Activated CD8-positive, alpha-beta T cell treated with anti-CD3 and anti-CD28 coated beads for 36 hours (primary cell): ENCODE measurements around the gene MAP3K2. TPM values are rescaled to one million over a fixed set of nuclear protein-coding genes. Genes with fewer than 3 reads are reported as not detected.

Source experiments
- ATAC-seq: fragments of 200-7000 bp; cut with Tn5 transposase; one replicate; pipeline ENCODE4 v1.10.0; 2021; ENCODE audit warnings: mild to moderate bottlenecking, moderate library complexity
- CTCF ChIA-PET: fragments of 350-600 bp; sonication (Branson Sonifier 250); formaldehyde crosslinking; loops from one replicate; lab custom pipeline; 2021; ENCODE audit warnings: antibody characterized with exemption; lab: Charles Lee
- POLR2A ChIA-PET: fragments of 350-600 bp; sonication (Branson Sonifier 250); formaldehyde crosslinking; loops from one replicate; lab custom pipeline; 2021; ENCODE audit warnings: antibody characterized with exemption; lab: Charles Lee
- DNase-seq: peaks from one replicate; pipeline ENCODE4 v3.0.0-alpha.2; 2020
- H3K27ac Mint-ChIP-seq: one replicate; pipeline ENCODE4 v1.8.0; 2021; ENCODE audit warnings: mild to moderate bottlenecking, mixed read lengths
- H3K27me3 Mint-ChIP-seq: one replicate; pipeline ENCODE4 v1.8.0; 2021; ENCODE audit warnings: mixed read lengths
- H3K36me3 Mint-ChIP-seq: one replicate; pipeline ENCODE4 v1.8.0; 2021; ENCODE audit warnings: low read depth, mixed read lengths
- H3K4me1 Mint-ChIP-seq: one replicate; pipeline ENCODE4 v1.8.0; 2021; ENCODE audit warnings: low read depth, mixed read lengths
- H3K4me3 Mint-ChIP-seq: one replicate; pipeline ENCODE4 v1.8.0; 2021; ENCODE audit warnings: mild to moderate bottlenecking, moderate library complexity, mixed read lengths
- H3K9me3 Mint-ChIP-seq: one replicate; pipeline ENCODE4 v1.8.0; 2021; ENCODE audit warnings: mixed read lengths
- CTCF ChIP-seq: fragments of 200-600 bp; IDR thresholded peaks from one replicate; pipeline ENCODE4 v1.8.0; 2022; ENCODE audit warnings: antibody characterized with exemption, mild to moderate bottlenecking
- intact Hi-C: fragments of 100-400 bp; cut with micrococcal nuclease; formaldehyde crosslinking; loops from one replicate; pipeline ENCODE4 v1.10.0; 2022
- total RNA-seq, 2 experiments: library from RNA; stranded (reverse); gene quantifications; one replicate each; pipeline ENCODE4 v1.2.3, GENCODE V29; 2021

The MAP3K2 gene
- total RNA-seq, 2 experiments from 2014 or later, result 54.7 to 55.5 TPM

- TF ChIP-seq CTCF, result no peak
- ATAC-seq, result no peak
- no peaks in the 10 kb centered on the region for H3K9me3 Mint-ChIP-seq
- H3K27me3 Mint-ChIP-seq, result peaks cover 40% of the 10 kb centered on the region
- intact Hi-C loops, result no loop called here
- H3K36me3 Mint-ChIP-seq, result no peaks in the 10 kb centered on the region
- H3K27ac Mint-ChIP-seq, result no peak overlapping the region
- DNase-seq, result no peak
- POLR2A ChIA-PET, result interaction anchor here (0.8 kb wide), 1 partner anchor 10 kb away, joined by 3 read pairs; no protein-coding TSS in a partner anchor
- H3K4me1 Mint-ChIP-seq, result peaks cover 18% of the 10 kb centered on the region
- CTCF ChIA-PET, result no interaction called here
- no peak overlapping the region for H3K4me3 Mint-ChIP-seq
These were observed 33.5 kb upstream of the MAP3K2 start for GRCh38 chr2:127421116-127421800.

GRCh38 chr2:127420039-127420864, 32.5 kb upstream of the MAP3K2 start:
- H3K4me1 Mint-ChIP-seq, result peaks cover 25% of the 10 kb centered on the region
- no peak for DNase-seq
- ATAC-seq, result no peak
- H3K27ac Mint-ChIP-seq, result no peak overlapping the region
- H3K4me3 Mint-ChIP-seq, result no peak overlapping the region
- no peaks in the 10 kb centered on the region for H3K36me3 Mint-ChIP-seq
- ChIA-PET CTCF (interaction anchor here (1.0 to 1.9 kb wide), 2 partner anchors 9 to 59 kb away, joined by 3 to 8 read pairs; no protein-coding TSS in a partner anchor), POLR2A (no interaction called here)
- H3K27me3 Mint-ChIP-seq, result peaks cover 34% of the 10 kb centered on the region
- intact Hi-C loops, result no loop called here
- H3K9me3 Mint-ChIP-seq, result no peaks in the 10 kb centered on the region
- no peak for TF ChIP-seq CTCF

GRCh38 chr2:127419448-127420038, 31.8 kb upstream of the MAP3K2 start:
- H3K27me3 Mint-ChIP-seq, result peaks cover 30% of the 10 kb centered on the region
- H3K36me3 Mint-ChIP-seq, result no peaks in the 10 kb centered on the region
- no peaks in the 10 kb centered on the region for H3K9me3 Mint-ChIP-seq
- H3K4me1 Mint-ChIP-seq, result peaks cover 25% of the 10 kb centered on the region
- no peak overlapping the region for H3K27ac Mint-ChIP-seq
- DNase-seq (no peak), ATAC-seq (no peak)
- CTCF ChIA-PET, result interaction anchor here (0.6 to 1.9 kb wide), 3 partner anchors 9 to 99 kb away, joined by 3 to 8 read pairs (median 3); no protein-coding TSS in a partner anchor
- no peak for TF ChIP-seq CTCF
- POLR2A ChIA-PET, result no interaction called here
- no peak overlapping the region for H3K4me3 Mint-ChIP-seq
- intact Hi-C loops, result no loop called here

- H3K27me3 Mint-ChIP-seq, result peaks cover 28% of the 10 kb centered on the region
- DNase-seq, result no peak
- no peak for ATAC-seq
- H3K4me3 Mint-ChIP-seq, result no peak overlapping the region
- CTCF ChIA-PET, result interaction anchor here (0.6 to 1.9 kb wide), 3 partner anchors 8 to 99 kb away, joined by 3 to 8 read pairs (median 3); no protein-coding TSS in a partner anchor
- POLR2A ChIA-PET, result no interaction called here
- no peaks in the 10 kb centered on the region for H3K9me3 Mint-ChIP-seq
- intact Hi-C loops, result no loop called here
- no peak overlapping the region for H3K27ac Mint-ChIP-seq
- H3K4me1 Mint-ChIP-seq, result peaks cover 25% of the 10 kb centered on the region
- H3K36me3 Mint-ChIP-seq, result no peaks in the 10 kb centered on the region
- no peak for TF ChIP-seq CTCF
These were observed 31.3 kb upstream of the MAP3K2 start for GRCh38 chr2:127419112-127419430.
